GM12878 (cell line): ENCODE data around the gene NKD2. TPM values are rescaled to one million over a fixed set of nuclear protein-coding genes. Genes with fewer than 3 reads are reported as not detected.

ENCODE experiments used
- ATAC-seq: fragments of 200-7000 bp; cut with Tn5 transposase; 3 replicates; pipeline ENCODE4 v1.9.1; 2020; ENCODE audit warnings: mild to moderate bottlenecking, moderate library complexity
- BruUV-seq: library from RNA; stranded (reverse); fragments of 400-500 nt; replicated peaks from 2 replicates; lab custom pipeline; 2021; lab: Mats Ljungman, UMichigan
- CTCF ChIA-PET: fragments of 300-600 bp; sonication (Branson Sonifier 250); formaldehyde crosslinking; extraction: SDS; loops from one replicate; lab custom pipeline; 2021; ENCODE audit warnings: inconsistent platforms; lab: Yijun Ruan, JAX
- POLR2A ChIA-PET: fragments of 350-600 bp; formaldehyde crosslinking; extraction: SDS; loops from one replicate; lab custom pipeline; 2021; ENCODE audit warnings: inconsistent platforms; lab: Charles Lee
- RAD21 ChIA-PET: fragments of 300-600 bp; sonication (Branson Sonifier 250); formaldehyde crosslinking; loops from one replicate; lab custom pipeline; 2023; ENCODE audit warnings: antibody characterized with exemption; ENCODE audit not compliant: unreplicated experiment; lab: Charles Lee
- SMC1A ChIA-PET: fragments of 300-600 bp; sonication (Branson Sonifier 250); formaldehyde crosslinking; loops from one replicate; lab custom pipeline; 2023; ENCODE audit not compliant: unreplicated experiment, uncharacterized antibody; lab: Charles Lee
- DNase-seq: peaks from one replicate; pipeline ENCODE4 v3.0.0-alpha.2; 2011; ENCODE audit warnings: low read depth, low spot score
- FAIRE-seq: peaks from 3 replicates; lab custom pipeline; 2011; peaks lifted over from hg19 to GRCh38; lab: Jason Lieb, UNC
- H2AFZ ChIP-seq: 2 replicates; pipeline ENCODE4 v1.6.0; 2011; ENCODE audit warnings: low read depth, low read length, control low read depth; ENCODE audit not compliant: control insufficient read depth
- H3K27ac ChIP-seq: 2 replicates; pipeline ENCODE4 v1.5.1; 2011; ENCODE audit warnings: control low read depth; ENCODE audit not compliant: control insufficient read depth, insufficient read depth
- H3K27me3 ChIP-seq, 2 experiments: replicated peaks in 1 of 2; 2 replicates each; pipeline versions ENCODE4 v1.6.0 to v1.6.1; 2011; ENCODE audit warnings: low read length in 1 of 2; ENCODE audit not compliant: control insufficient read depth in 2 of 2, insufficient read depth in 2 of 2
- H3K36me3 ChIP-seq, 2 experiments: 2 replicates each; pipeline ENCODE4 v1.5.1; 2011; ENCODE audit warnings: low read length in 1 of 2; ENCODE audit not compliant: control insufficient read depth in 2 of 2, insufficient read depth in 2 of 2
- H3K4me1 ChIP-seq: 2 replicates; pipeline ENCODE4 v1.6.1; 2011; ENCODE audit warnings: mild to moderate bottlenecking, low read length, moderate library complexity, mixed read lengths; ENCODE audit not compliant: control insufficient read depth, insufficient read depth
- H3K4me2 ChIP-seq: 2 replicates; pipeline ENCODE4 v1.6.0; 2011; ENCODE audit warnings: control low read depth; ENCODE audit not compliant: control insufficient read depth, insufficient read depth
- H3K4me3 ChIP-seq: fragments of 200-600 bp; sonication (generic); 2 replicates; pipeline ENCODE4 v1.5.1; 2016
- H3K79me2 ChIP-seq: 2 replicates; pipeline ENCODE4 v1.6.0; 2011; ENCODE audit warnings: low read length; ENCODE audit not compliant: control insufficient read depth, insufficient read depth
- H3K9ac ChIP-seq: 2 replicates; pipeline ENCODE4 v1.8.0; 2011; ENCODE audit warnings: low read length, control low read depth, mixed read lengths; ENCODE audit not compliant: control insufficient read depth, insufficient read depth
- H3K9me3 ChIP-seq: replicated peaks from 3 replicates; pipeline ENCODE4 v1.5.1; 2011; ENCODE audit warnings: mild to moderate bottlenecking, low read length; ENCODE audit not compliant: control insufficient read depth, insufficient read depth
- H4K20me1 ChIP-seq: 2 replicates; pipeline ENCODE4 v1.6.0; 2011; ENCODE audit not compliant: control insufficient read depth, insufficient read depth
- CBX5 ChIP-seq: sonication (generic); IDR thresholded peaks from 2 replicates; pipeline ENCODE4 v1.6.1; 2016; ENCODE audit warnings: low read depth, moderate library complexity, mild to moderate bottlenecking, inconsistent platforms
- ESRRA ChIP-seq: IDR thresholded peaks from 2 replicates; pipeline ENCODE4 v1.6.1; 2012; ENCODE audit warnings: mild to moderate bottlenecking, low read length, improper control_type of control experiment
- IKZF1 ChIP-seq: fragments of 450-650 bp; conservative IDR thresholded peaks from 2 replicates; pipeline ENCODE4 v1.6.1; 2017; ENCODE audit warnings: antibody characterized with exemption, mild to moderate bottlenecking
- IRF4 ChIP-seq: IDR thresholded peaks from 2 replicates; pipeline ENCODE4 v1.6.1; 2011; ENCODE audit warnings: low read depth, low read length
- MXI1 ChIP-seq: fragments of 150-350 bp; IDR thresholded peaks from 2 replicates; pipeline ENCODE4 v1.6.1; 2011; ENCODE audit warnings: low read depth, mild to moderate bottlenecking, inconsistent platforms, low read length, improper control_type of control experiment
- MYB ChIP-seq: fragments of 150-350 bp; IDR thresholded peaks from 2 replicates; pipeline ENCODE4 v1.6.1; 2014; ENCODE audit warnings: mild to moderate bottlenecking, low read depth, low read length, borderline replicate concordance
- NFIC ChIP-seq: IDR thresholded peaks from 2 replicates; pipeline ENCODE4 v1.6.1; 2012; ENCODE audit warnings: low read depth, mild to moderate bottlenecking, inconsistent platforms, low read length, moderate library complexity
- NR2C2 ChIP-seq: IDR thresholded peaks from 2 replicates; pipeline ENCODE4 v1.6.1; 2011; ENCODE audit warnings: borderline replicate concordance, low read depth; ENCODE audit not compliant: control insufficient read depth, insufficient read length
- PML ChIP-seq: IDR thresholded peaks from 2 replicates; pipeline ENCODE4 v1.6.1; 2012; ENCODE audit warnings: low read length, inconsistent platforms
- RFX5 ChIP-seq: IDR thresholded peaks from 2 replicates; pipeline ENCODE4 v1.6.1; 2011; ENCODE audit warnings: low read depth, low read length, improper control_type of control experiment
- SP1 ChIP-seq: IDR thresholded peaks from one replicate; pipeline ENCODE4 v1.6.1; 2011; ENCODE audit warnings: low read depth, low read length
- WGBS: methylation state at CpG from one replicate; pipeline ENCODE4 v1.1.6; 2016; ENCODE audit warnings: low lambda C conversion rate; ENCODE audit not compliant: insufficient replicate concordance, insufficient coverage; ENCODE audit errors: missing lambda C conversion rate; 5-methylcytosine and 5-hydroxymethylcytosine counted together
- in situ Hi-C: fragments of 300-500 bp; cut with MboI; formaldehyde crosslinking; loops from 9 replicates; pipeline ENCODE4 v1.14.3; 2018; ENCODE audit warnings: mixed read lengths
- intact Hi-C: fragments of 100-400 bp; cut with micrococcal nuclease; formaldehyde crosslinking; loops from one replicate; pipeline ENCODE4 v1.14.2; 2022; ENCODE audit not compliant: unreplicated experiment
- polyA plus RNA-seq, 11 experiments: library from polyadenylated mRNA; depleted of rRNA in 4 of 11; unstranded in 6 of 11; stranded (reverse) in 5 of 11; fragments of >200 nt; fragmentation: Nextera tagmentation in 4 of 11; fragmentation: Illumina TruSeq in 1 of 11; extraction: Ambion mirVana in 4 of 11; extraction: Trizol in 1 of 11; gene quantifications; 1 replicate in 1 of 11; 2 replicates in 10 of 11; pipeline versions ENCODE4 v1.2.1 to v1.2.3, GENCODE V29; 2011 to 2016; ENCODE audit warnings: inconsistent platforms in 2 of 11, missing spikeins in 2 of 11, low read depth in 1 of 11
- total RNA-seq, 4 experiments: library from RNA; depleted of rRNA in 3 of 4; stranded (reverse); fragments of >200 nt in 3 of 4; fragmentation: Illumina TruSeq in 1 of 4; extraction: Trizol in 1 of 4; gene quantifications; 2 replicates each; pipeline versions ENCODE4 v1.2.1 to v1.2.3, GENCODE V29; 2013 to 2021

NKD2 gene
- total and polyA plus RNA-seq, 10 of the 15 experiments (the other 5 are each of a cell fraction or from before 2014, with no cell fraction given): 0.20 to 0.83 (median 0.26) TPM; not detected in 7

DNA sequence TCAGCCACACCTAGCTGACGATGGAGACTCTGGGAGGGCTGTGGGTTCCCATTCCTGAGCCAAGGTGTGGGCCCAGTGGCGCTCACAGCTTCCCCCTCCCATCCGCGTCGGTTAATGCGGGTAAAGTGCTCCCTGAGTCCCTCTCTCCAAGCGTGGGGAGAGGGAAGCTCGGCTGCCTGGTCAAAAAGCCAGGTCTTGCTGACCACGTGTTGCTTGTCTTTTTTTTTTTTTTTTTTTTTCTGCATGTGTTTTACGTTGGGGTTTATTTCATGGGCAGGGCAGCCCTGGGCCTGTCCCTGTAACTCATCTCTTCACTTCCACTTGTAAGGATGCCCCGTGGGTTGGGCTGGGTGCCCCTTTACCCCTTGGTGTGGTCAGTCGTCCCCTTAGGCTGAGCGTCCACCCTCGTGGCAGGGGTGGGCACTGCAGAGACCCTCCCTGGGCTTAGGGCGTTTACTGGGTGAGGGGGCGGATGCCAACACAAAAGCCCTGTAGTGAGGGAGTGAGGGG is 11.9 kb downstream of the NKD2 start:
- Histone ChIP-seq H4K20me1 (no peaks in the 10 kb centered on the region), H3K4me3 (no peak overlapping the region), H3K4me2 (no peak overlapping the region), H3K9ac (no peak overlapping the region), H3K9me3 (no peaks in the 10 kb centered on the region), H3K4me1 (no peaks in the 10 kb centered on the region), H3K36me3 (no peaks in the 10 kb centered on the region), H3K27me3 (no peaks in the 10 kb centered on the region), H3K79me2 (no peaks in the 10 kb centered on the region), H2AFZ (no peak overlapping the region), H3K27ac (no peak overlapping the region)
- no peak for TF ChIP-seq MYB
- TF ChIP-seq NFIC: no peak
- no peak for TF ChIP-seq RFX5
- TF ChIP-seq MXI1: no peak
- no peak for TF ChIP-seq CBX5
- TF ChIP-seq PML: no peak
- no peak for TF ChIP-seq ESRRA
- no peak for TF ChIP-seq IKZF1
- TF ChIP-seq NR2C2: no peak
- TF ChIP-seq SP1: no peak
- no peak for TF ChIP-seq IRF4
- no peak for DNase-seq
- POLR2A ChIA-PET: no interaction called here
- SMC1A ChIA-PET: no interaction called here
- ATAC-seq: no peak
- in situ Hi-C loops (no loop called here), intact Hi-C loops (no loop called here)
- whole genome bisulfite sequencing: 45% methylated on average over 15 of the region's 16 CpGs
- CTCF ChIA-PET: interaction anchor here (0.6 to 0.7 kb wide), 2 partner anchors 14 to 132 kb away, joined by 3 read pairs; no protein-coding TSS in a partner anchor
- FAIRE-seq: no peak
- RAD21 ChIA-PET: no interaction called here
- no TSS peak for BruUV-seq
